ENCODE measurements around the gene ZDHHC3.

The ZDHHC3 gene

DNA sequence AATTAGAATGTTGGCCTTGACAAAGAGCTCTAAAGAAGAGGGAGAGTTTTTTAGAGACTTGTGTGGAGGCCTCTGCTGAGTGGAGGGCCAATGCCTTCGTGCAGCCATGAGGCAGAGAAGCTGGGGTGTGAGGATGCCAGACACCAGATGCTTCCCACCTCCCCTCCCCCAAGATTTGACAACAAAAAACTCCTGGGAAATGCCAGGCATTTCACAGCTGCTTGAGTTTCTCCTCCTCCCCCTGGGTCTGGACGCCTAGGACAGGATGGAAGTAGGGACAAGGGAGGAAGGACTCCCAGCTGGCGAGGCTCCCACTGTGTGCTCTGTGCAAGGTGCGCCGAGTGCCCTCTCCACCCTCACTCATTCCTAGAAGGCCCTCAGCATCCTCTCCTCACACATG lies 81.5 kb downstream of the ZDHHC3 start:
- H3K4me3 ChIP-seq (ENCODE audit: low read length) = no peak overlapping the region

DNA sequence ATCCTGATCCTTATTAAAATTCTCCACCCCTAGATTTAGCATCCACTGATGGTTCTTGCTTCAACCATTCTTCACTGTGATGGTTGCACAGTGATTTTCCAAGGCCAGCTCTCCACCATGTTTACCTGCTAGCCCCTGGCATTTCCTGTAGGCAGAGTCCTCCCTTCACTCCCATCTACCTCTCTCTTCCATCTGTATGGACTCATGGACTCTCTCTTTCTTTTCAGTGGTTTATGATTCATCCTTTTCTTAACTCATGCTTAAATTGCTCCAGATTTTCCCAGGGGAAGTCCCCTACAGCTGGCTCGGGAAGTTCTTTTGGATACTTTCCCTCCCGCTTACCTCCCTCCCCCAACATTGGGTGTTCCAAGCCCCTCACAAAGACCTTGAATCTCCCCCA lies 82.9 kb downstream of the ZDHHC3 start:
- Histone ChIP-seq H3K4me3 (ENCODE audit: low read length) (no peak overlapping the region), H3K4me2 (ENCODE audit: low read length) (no peak overlapping the region), H3K36me3 (replicated peaks; ENCODE audit: low read depth, low read length) (no peaks in the 10 kb centered on the region), H3K4me1 (ENCODE audit: low read length) (peaks cover 24% of the 10 kb centered on the region), H3K27ac (ENCODE audit: low read length) (no peak overlapping the region), H2AFZ (ENCODE audit: low read depth, low read length) (no peak overlapping the region), H4K20me1 (ENCODE audit: insufficient read depth, low read length) (no peaks in the 10 kb centered on the region), H3K79me2 (ENCODE audit: low read length) (no peaks in the 10 kb centered on the region), H3K27me3 (ENCODE audit: low read depth, low read length) (no peaks in the 10 kb centered on the region), H3K9me3 (ENCODE audit: insufficient read depth, low read length) (no peaks in the 10 kb centered on the region), H3K9ac (ENCODE audit: low read length) (no peak overlapping the region)
- TF ChIP-seq, protein P1, sequence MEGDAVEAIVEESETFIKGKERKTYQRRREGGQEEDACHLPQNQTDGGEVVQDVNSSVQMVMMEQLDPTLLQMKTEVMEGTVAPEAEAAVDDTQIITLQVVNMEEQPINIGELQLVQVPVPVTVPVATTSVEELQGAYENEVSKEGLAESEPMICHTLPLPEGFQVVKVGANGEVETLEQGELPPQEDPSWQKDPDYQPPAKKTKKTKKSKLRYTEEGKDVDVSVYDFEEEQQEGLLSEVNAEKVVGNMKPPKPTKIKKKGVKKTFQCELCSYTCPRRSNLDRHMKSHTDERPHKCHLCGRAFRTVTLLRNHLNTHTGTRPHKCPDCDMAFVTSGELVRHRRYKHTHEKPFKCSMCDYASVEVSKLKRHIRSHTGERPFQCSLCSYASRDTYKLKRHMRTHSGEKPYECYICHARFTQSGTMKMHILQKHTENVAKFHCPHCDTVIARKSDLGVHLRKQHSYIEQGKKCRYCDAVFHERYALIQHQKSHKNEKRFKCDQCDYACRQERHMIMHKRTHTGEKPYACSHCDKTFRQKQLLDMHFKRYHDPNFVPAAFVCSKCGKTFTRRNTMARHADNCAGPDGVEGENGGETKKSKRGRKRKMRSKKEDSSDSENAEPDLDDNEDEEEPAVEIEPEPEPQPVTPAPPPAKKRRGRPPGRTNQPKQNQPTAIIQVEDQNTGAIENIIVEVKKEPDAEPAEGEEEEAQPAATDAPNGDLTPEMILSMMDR (IDR thresholded peaks at IDR 0.05; ENCODE audit: low read depth, low read length) = no peak
- no peak for TF ChIP-seq EZH2phosphoT487 (IDR thresholded peaks at IDR 0.05; ENCODE audit: low read depth)

More for the DNA sequence above, 81.5 kb downstream of the ZDHHC3 start:
- peaks cover 22% of the 10 kb centered on the region for H3K4me1 ChIP-seq (ENCODE audit: low read length)
- no peaks in the 10 kb centered on the region for H3K27me3 ChIP-seq (ENCODE audit: low read depth, low read length)
- H3K9ac ChIP-seq (ENCODE audit: low read length) = no peak overlapping the region
- no peaks in the 10 kb centered on the region for H4K20me1 ChIP-seq (ENCODE audit: insufficient read depth, low read length)
- no peak overlapping the region for H3K4me2 ChIP-seq (ENCODE audit: low read length)
- H3K36me3 ChIP-seq (replicated peaks; ENCODE audit: low read depth, low read length) = no peaks in the 10 kb centered on the region
- no peak for TF ChIP-seq EZH2phosphoT487 (IDR thresholded peaks at IDR 0.05; ENCODE audit: low read depth)
- TF ChIP-seq, protein P1 (IDR thresholded peaks at IDR 0.05; ENCODE audit: low read depth, low read length) = no peak
- no peak overlapping the region for H3K27ac ChIP-seq (ENCODE audit: low read length)
- no peaks in the 10 kb centered on the region for H3K79me2 ChIP-seq (ENCODE audit: low read length)
- H2AFZ ChIP-seq (ENCODE audit: low read depth, low read length) = no peak overlapping the region
- no peaks in the 10 kb centered on the region for H3K9me3 ChIP-seq (ENCODE audit: insufficient read depth, low read length)

DNA sequence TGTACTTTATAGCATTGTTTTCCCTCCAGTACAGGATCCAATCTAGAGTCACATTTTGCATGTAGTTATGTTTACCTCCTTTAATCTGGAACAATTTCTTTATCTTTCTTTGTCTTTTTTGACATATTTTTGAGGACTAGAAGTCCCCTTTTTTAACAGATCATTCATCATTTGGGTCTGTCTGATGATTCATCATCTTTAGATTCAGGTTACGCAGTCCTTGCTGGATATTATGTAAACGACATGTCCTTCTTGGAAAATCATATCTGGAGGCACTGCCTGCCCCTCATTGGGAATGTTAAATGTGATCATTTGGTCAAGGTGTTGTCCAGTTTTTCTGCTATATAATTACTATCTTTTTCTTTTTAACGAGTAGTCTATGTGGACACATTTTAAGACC lies 83.3 kb downstream of the ZDHHC3 start:
- no peak overlapping the region for H3K9ac ChIP-seq (ENCODE audit: low read length)
- no peak overlapping the region for H3K27ac ChIP-seq (ENCODE audit: low read length)
- TF ChIP-seq EZH2phosphoT487 (IDR thresholded peaks at IDR 0.05; ENCODE audit: low read depth) = no peak
- TF ChIP-seq, protein P1 (IDR thresholded peaks at IDR 0.05; ENCODE audit: low read depth, low read length) = no peak
- H3K79me2 ChIP-seq (ENCODE audit: low read length) = no peaks in the 10 kb centered on the region
- H3K4me2 ChIP-seq (ENCODE audit: low read length) = no peak overlapping the region
- peaks cover 24% of the 10 kb centered on the region for H3K4me1 ChIP-seq (ENCODE audit: low read length)
- H3K27me3 ChIP-seq (ENCODE audit: low read depth, low read length) = no peaks in the 10 kb centered on the region
- no peaks in the 10 kb centered on the region for H3K36me3 ChIP-seq (replicated peaks; ENCODE audit: low read depth, low read length)
- H4K20me1 ChIP-seq (ENCODE audit: insufficient read depth, low read length) = no peaks in the 10 kb centered on the region
- no peak overlapping the region for H3K4me3 ChIP-seq (ENCODE audit: low read length)
- no peaks in the 10 kb centered on the region for H3K9me3 ChIP-seq (ENCODE audit: insufficient read depth, low read length)
- H2AFZ ChIP-seq (ENCODE audit: low read depth, low read length) = no peak overlapping the region

- Histone ChIP-seq H3K4me3 (ENCODE audit: low read length) (no peak overlapping the region), H3K4me2 (ENCODE audit: low read length) (no peak overlapping the region), H3K27me3 (ENCODE audit: low read depth, low read length) (no peaks in the 10 kb centered on the region), H3K36me3 (replicated peaks; ENCODE audit: low read depth, low read length) (no peaks in the 10 kb centered on the region), H3K4me1 (ENCODE audit: low read length) (peaks cover 19% of the 10 kb centered on the region), H3K9me3 (ENCODE audit: insufficient read depth, low read length) (no peaks in the 10 kb centered on the region), H2AFZ (ENCODE audit: low read depth, low read length) (no peak overlapping the region), H3K79me2 (ENCODE audit: low read length) (no peaks in the 10 kb centered on the region), H3K27ac (ENCODE audit: low read length) (no peak overlapping the region), H4K20me1 (ENCODE audit: insufficient read depth, low read length) (no peaks in the 10 kb centered on the region), H3K9ac (ENCODE audit: low read length) (no peak overlapping the region)
- TF ChIP-seq, protein P1 (IDR thresholded peaks at IDR 0.05; ENCODE audit: low read depth, low read length) = no peak
Measured at GRCh38 chr3:44890852-44891251, 85.1 kb downstream of the ZDHHC3 start.

Measured in OCI-LY3 (cell line).